ENCODE results near the gene BTBD19. TPM values are rescaled to one million over a fixed set of nuclear protein-coding genes. Genes with fewer than 3 reads are reported as not detected.

Gene BTBD19
- total RNA-seq, 2 donors from 2014 or later: 5.7 to 9.9 TPM

DNA sequence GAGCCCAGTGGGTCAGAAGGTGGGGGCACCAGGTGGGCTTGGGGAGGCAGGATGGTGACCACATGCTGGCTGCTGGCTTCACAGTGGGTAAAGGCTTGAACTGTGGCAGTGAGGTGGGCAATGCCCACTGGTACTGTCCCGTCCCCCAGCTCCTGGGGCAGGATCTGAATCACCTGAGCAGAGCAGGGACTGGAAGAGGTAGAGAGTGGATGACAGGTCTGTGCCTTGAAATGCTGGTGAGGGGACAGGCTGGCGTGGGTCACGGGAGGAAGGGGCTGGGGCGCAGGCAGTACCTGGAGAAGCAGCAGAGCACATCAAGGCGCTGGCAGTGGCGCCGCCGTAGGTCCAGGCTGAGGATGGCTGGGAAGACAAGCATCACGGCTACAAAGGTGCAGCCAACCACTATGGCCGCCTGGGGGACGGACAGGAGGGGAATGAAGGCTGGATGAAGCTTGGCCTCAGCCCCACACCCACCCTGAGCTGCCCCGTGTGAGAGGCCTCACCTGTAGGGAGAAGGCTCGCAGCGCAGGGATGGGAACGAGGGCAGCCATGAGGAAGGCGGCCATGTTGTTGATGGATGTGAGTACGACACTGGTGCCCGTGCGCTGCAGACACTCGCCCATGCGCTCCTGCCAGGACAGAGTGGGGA is 19.8 kb downstream of the BTBD19 start:
- ATAC-seq: no peak
- 83 to 87% methylated on average over 20 to 21 of the region's 21 CpGs for WGBS, 2 donors
- no peak for TF ChIP-seq POLR2A (IDR thresholded peaks at IDR 0.05)
- intact Hi-C loops (cut with DNase I): loop anchor here (5.0 kb wide), 1 partner anchor 36 kb away; no protein-coding TSS in a partner anchor
- no peak overlapping the region for H3K27ac ChIP-seq
- no peak for DNase-seq
- no peaks in the 10 kb centered on the region for H3K4me1 ChIP-seq
- H3K9me3 ChIP-seq: no peaks in the 10 kb centered on the region
- H3K36me3 ChIP-seq (replicated peaks in 1 of 2; ENCODE audit: insufficient read depth in 1 of 2, low read depth in 2 of 2): no peaks in the 10 kb centered on the region
- H3K27me3 ChIP-seq: no peaks in the 10 kb centered on the region
- H3K4me3 ChIP-seq: no peak overlapping the region

GRCh38 chr1:44828841-44829440 is 20.6 kb downstream of the BTBD19 start:
- H3K9me3 ChIP-seq: no peaks in the 10 kb centered on the region
- no peak overlapping the region for H3K4me3 ChIP-seq
- 86 to 87% methylated on average over 3 to 14 of the region's 15 CpGs for WGBS, 2 donors
- H3K36me3 ChIP-seq (replicated peaks in 1 of 2; ENCODE audit: insufficient read depth in 1 of 2, low read depth in 2 of 2): no peaks in the 10 kb centered on the region
- H3K4me1 ChIP-seq: no peaks in the 10 kb centered on the region
- intact Hi-C loops (cut with DNase I): loop anchor here (5.0 kb wide), 1 partner anchor 37 kb away; no protein-coding TSS in a partner anchor
- no peaks in the 10 kb centered on the region for H3K27me3 ChIP-seq
- DNase-seq (no peak), ATAC-seq (no peak)
- no peak overlapping the region for H3K27ac ChIP-seq
- TF ChIP-seq, protein P1, sequence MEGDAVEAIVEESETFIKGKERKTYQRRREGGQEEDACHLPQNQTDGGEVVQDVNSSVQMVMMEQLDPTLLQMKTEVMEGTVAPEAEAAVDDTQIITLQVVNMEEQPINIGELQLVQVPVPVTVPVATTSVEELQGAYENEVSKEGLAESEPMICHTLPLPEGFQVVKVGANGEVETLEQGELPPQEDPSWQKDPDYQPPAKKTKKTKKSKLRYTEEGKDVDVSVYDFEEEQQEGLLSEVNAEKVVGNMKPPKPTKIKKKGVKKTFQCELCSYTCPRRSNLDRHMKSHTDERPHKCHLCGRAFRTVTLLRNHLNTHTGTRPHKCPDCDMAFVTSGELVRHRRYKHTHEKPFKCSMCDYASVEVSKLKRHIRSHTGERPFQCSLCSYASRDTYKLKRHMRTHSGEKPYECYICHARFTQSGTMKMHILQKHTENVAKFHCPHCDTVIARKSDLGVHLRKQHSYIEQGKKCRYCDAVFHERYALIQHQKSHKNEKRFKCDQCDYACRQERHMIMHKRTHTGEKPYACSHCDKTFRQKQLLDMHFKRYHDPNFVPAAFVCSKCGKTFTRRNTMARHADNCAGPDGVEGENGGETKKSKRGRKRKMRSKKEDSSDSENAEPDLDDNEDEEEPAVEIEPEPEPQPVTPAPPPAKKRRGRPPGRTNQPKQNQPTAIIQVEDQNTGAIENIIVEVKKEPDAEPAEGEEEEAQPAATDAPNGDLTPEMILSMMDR (IDR thresholded peaks at IDR 0.05): no peak
- no peak for TF ChIP-seq POLR2A (IDR thresholded peaks at IDR 0.05)

DNA sequence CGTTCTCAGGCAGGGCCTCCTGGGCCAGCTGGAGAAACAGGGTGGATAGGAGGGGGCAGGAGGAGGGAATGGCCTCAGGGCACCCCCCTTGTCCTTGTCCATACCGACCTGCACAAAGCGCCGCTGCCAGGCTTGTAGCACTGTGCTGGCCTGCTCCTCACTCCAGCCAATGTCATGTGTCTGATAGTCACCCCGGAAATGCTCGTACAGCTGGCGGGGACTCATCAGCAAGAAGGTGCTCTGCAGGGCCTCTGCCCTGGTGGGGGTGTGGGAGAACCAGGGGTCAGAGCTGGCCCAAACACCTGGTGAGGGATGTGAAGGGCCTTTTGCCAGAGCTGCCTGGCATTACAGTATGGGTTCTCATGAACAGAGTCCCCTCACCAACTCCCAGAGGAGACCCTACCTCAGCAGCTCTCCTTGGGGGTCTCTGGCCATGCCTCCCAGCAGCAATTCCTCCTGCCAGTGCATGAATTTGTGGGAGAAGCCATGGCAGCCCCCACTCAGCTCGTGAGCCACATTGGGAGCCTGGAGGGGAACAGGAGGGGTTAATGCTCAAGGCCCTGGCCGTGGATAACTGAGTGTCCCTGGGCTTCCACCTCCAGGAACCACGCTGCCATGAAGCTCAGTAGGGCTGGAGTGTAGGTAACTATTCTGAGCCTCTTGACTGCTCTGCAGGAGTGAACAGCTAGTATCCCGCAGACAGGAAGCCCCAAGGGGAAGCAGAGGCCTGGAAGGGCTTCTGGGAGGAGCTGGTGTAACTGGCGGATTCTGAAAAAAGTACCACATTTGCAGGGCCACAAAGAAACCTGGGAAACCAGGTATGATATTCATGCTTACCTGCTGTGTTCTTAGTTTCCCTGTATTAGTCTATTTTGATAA is 21.4 kb downstream of the BTBD19 start:
- no peaks in the 10 kb centered on the region for H3K27me3 ChIP-seq
- H3K27ac ChIP-seq: no peak overlapping the region
- DNase-seq (no peak), ATAC-seq (no peak)
- no peaks in the 10 kb centered on the region for H3K4me1 ChIP-seq
- TF ChIP-seq, protein P1 (IDR thresholded peaks at IDR 0.05): no peak
- TF ChIP-seq POLR2A (IDR thresholded peaks at IDR 0.05): no peak
- intact Hi-C loops (cut with DNase I): loop anchor here (5.0 kb wide), 1 partner anchor 37 kb away; no protein-coding TSS in a partner anchor
- H3K9me3 ChIP-seq: no peaks in the 10 kb centered on the region
- no peaks in the 10 kb centered on the region for H3K36me3 ChIP-seq (replicated peaks in 1 of 2; ENCODE audit: insufficient read depth in 1 of 2, low read depth in 2 of 2)
- WGBS, 2 donors: 71 to 75% methylated on average over 6 to 12 of the region's 12 CpGs
- H3K4me3 ChIP-seq: no peak overlapping the region

- Histone ChIP-seq H3K36me3 (replicated peaks in 1 of 2; ENCODE audit: insufficient read depth in 1 of 2, low read depth in 2 of 2) (no peaks in the 10 kb centered on the region), H3K4me3 (no peak overlapping the region), H3K27me3 (no peaks in the 10 kb centered on the region), H3K27ac (no peak overlapping the region), H3K9me3 (no peaks in the 10 kb centered on the region), H3K4me1 (no peaks in the 10 kb centered on the region)
- WGBS, 2 donors: 86 to 91% methylated on average over 8 to 10 of the region's 10 CpGs
- ATAC-seq: no peak
- no peak for DNase-seq
- TF ChIP-seq, protein P1 (IDR thresholded peaks at IDR 0.05): no peak
- TF ChIP-seq POLR2A (IDR thresholded peaks at IDR 0.05): no peak
- intact Hi-C loops (cut with DNase I): no loop called here
These were observed 22.6 kb downstream of the BTBD19 start for GRCh38 chr1:44830900-44831304.

DNA sequence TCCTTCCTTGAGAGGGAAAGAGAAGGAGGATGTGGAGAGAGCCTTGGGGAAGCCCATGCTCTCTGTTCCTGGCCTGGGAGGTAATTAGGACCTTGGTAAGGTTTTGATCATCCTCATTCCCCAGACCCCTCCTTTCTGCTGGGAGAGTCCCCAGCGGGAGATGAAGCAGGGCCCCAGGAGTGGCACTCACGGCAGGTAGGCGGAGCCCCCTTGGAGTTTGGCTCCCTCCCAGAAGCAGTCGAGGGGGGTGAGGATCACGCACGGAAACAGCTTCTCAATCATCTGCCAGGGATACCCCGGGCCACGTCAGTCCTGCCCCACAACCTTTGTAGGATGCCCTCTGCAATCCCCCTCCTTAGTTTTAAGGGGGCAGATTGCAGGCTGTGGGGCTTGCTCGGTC is 23.2 kb downstream of the BTBD19 start:
- Histone ChIP-seq H3K27ac (no peak overlapping the region), H3K4me1 (no peaks in the 10 kb centered on the region), H3K9me3 (no peaks in the 10 kb centered on the region), H3K36me3 (replicated peaks in 1 of 2; ENCODE audit: insufficient read depth in 1 of 2, low read depth in 2 of 2) (no peaks in the 10 kb centered on the region), H3K27me3 (no peaks in the 10 kb centered on the region), H3K4me3 (no peak overlapping the region)
- ATAC-seq (no peak), DNase-seq (no peak)
- WGBS, 2 donors: 39 to 43% methylated on average over 9 of the region's 9 CpGs
- TF ChIP-seq, protein P1 (IDR thresholded peaks at IDR 0.05): no peak
- TF ChIP-seq POLR2A (IDR thresholded peaks at IDR 0.05): no peak
- intact Hi-C loops (cut with DNase I): no loop called here

All from body of pancreas (tissue), 4 donors.